Measurements from ENCODE around the gene OLFM1. TPM values are rescaled to one million over a fixed set of nuclear protein-coding genes. Genes with fewer than 3 reads are reported as not detected.

The OLFM1 gene
- total RNA-seq, 1 donor from 2014 or later: 5.5 TPM

DNA sequence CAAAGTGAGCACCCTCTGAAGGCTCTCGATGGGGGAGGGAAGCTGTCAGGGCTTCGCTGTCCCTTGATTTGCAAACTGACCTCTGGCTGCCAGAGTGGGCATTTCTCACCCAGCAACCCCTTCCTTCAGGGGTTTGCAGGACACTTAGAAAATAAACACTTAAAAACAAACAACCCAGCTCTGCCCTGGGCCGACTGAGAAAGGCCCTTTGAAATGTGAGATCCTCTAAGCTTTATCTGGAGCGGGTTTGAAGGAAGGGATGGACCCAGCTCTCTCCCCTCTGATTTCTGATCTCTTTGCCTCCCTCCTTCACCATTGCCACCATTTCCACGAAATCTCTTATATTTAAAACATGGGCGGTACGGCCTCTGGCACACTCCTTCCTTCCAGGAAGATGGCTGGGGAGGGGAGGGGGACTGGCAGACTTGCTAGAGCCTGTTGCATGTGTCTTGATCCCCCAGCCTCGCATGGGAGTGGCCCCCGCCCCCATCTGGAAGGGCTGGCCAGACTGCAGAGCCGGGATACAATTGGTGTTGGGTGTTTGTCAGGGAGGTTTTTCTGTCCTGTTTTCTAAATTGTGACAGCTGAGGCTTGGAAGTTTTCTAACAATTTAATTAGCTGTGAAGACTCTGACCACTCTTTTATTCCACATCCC is 20.2 kb downstream of the OLFM1 start:
- no peak for FAIRE-seq
- no peak for DNase-seq (ENCODE audit: low read depth)
- Histone ChIP-seq H2AFZ (ENCODE audit: low read depth, low read length) (no peak overlapping the region), H4K20me1 (ENCODE audit: insufficient read depth, low read length) (no peaks in the 10 kb centered on the region), H3K4me1 (ENCODE audit: insufficient read depth, low read length) (no peaks in the 10 kb centered on the region), H3K4me3 (ENCODE audit: insufficient read depth, low read depth, low read length) (no peak overlapping the region), H3K4me2 (ENCODE audit: low read length) (no peak overlapping the region), H3K9ac (ENCODE audit: low read length) (no peak overlapping the region), H3K27me3 (ENCODE audit: insufficient read depth, low read length) (no peaks in the 10 kb centered on the region), H3K36me3 (ENCODE audit: insufficient read depth, low read length) (no peaks in the 10 kb centered on the region), H3K9me3 (ENCODE audit: insufficient read depth, low read depth, low read length) (no peaks in the 10 kb centered on the region), H3K79me2 (ENCODE audit: insufficient read depth, low read length) (no peaks in the 10 kb centered on the region), H3K27ac (ENCODE audit: low read depth, low read length) (no peak overlapping the region)
- Mint-ChIP-seq H3K4me3 (ENCODE audit: unreplicated experiment) (no peak overlapping the region), H3K27ac (ENCODE audit: unreplicated experiment) (no peak overlapping the region), H3K36me3 (ENCODE audit: low read depth, unreplicated experiment) (no peaks in the 10 kb centered on the region), H3K9me3 (ENCODE audit: unreplicated experiment) (no peaks in the 10 kb centered on the region), H3K27me3 (ENCODE audit: low read depth, unreplicated experiment) (peaks cover 72% of the 10 kb centered on the region), H3K4me1 (ENCODE audit: low read depth, unreplicated experiment) (no peaks in the 10 kb centered on the region)
- TF ChIP-seq EZH2 (IDR thresholded peaks at IDR 0.05; ENCODE audit: insufficient read depth, low read length): no peak
- TF ChIP-seq, protein P1, sequence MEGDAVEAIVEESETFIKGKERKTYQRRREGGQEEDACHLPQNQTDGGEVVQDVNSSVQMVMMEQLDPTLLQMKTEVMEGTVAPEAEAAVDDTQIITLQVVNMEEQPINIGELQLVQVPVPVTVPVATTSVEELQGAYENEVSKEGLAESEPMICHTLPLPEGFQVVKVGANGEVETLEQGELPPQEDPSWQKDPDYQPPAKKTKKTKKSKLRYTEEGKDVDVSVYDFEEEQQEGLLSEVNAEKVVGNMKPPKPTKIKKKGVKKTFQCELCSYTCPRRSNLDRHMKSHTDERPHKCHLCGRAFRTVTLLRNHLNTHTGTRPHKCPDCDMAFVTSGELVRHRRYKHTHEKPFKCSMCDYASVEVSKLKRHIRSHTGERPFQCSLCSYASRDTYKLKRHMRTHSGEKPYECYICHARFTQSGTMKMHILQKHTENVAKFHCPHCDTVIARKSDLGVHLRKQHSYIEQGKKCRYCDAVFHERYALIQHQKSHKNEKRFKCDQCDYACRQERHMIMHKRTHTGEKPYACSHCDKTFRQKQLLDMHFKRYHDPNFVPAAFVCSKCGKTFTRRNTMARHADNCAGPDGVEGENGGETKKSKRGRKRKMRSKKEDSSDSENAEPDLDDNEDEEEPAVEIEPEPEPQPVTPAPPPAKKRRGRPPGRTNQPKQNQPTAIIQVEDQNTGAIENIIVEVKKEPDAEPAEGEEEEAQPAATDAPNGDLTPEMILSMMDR (IDR thresholded peaks at IDR 0.05; ENCODE audit: insufficient read depth, low read depth, low read length): no peak

DNA sequence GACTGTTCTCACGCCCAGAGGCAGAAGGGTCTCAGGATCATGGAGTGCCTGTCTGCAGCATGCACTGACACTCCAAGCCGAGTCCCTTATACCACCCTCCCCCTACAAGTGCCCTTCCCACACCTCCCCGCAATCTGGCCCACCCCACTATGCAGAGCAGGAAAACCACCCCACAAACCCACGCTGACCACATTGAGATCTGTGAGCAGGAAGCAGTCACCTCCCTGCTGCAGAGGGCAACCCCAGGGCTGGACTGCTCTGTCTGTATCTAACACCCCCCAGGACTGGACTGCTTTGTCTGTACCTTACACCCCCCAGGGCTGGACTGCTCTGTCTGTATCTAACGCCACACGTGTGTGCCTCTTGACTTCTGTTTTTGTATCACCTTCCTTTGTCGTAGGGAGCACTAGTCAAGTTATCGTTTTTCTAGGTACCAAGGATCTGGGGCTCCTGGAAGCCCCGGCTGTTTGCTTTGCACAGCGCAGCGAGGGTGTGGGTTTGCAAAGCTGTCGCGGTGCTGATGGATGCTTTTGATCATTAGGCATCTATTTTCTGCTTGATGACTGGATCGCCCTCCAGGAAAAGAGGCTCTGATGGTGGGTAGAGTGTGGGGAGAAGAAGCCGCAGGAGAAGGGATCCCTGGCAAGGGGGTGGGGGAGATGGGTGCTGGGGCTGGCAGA is 21.5 kb downstream of the OLFM1 start:
- Mint-ChIP-seq H3K9me3 (ENCODE audit: unreplicated experiment) (no peaks in the 10 kb centered on the region), H3K36me3 (ENCODE audit: low read depth, unreplicated experiment) (no peaks in the 10 kb centered on the region), H3K27ac (ENCODE audit: unreplicated experiment) (no peak overlapping the region), H3K4me1 (ENCODE audit: low read depth, unreplicated experiment) (no peaks in the 10 kb centered on the region), H3K4me3 (ENCODE audit: unreplicated experiment) (no peak overlapping the region), H3K27me3 (ENCODE audit: low read depth, unreplicated experiment) (peaks cover 64% of the 10 kb centered on the region)
- no peak for FAIRE-seq
- no peaks in the 10 kb centered on the region for H3K36me3 ChIP-seq (ENCODE audit: insufficient read depth, low read length)
- DNase-seq (ENCODE audit: low read depth): no peak
- no peaks in the 10 kb centered on the region for H3K4me1 ChIP-seq (ENCODE audit: insufficient read depth, low read length)
- H2AFZ ChIP-seq (ENCODE audit: low read depth, low read length): no peak overlapping the region
- no peak for TF ChIP-seq EZH2 (IDR thresholded peaks at IDR 0.05; ENCODE audit: insufficient read depth, low read length)
- TF ChIP-seq, protein P1 (IDR thresholded peaks at IDR 0.05; ENCODE audit: insufficient read depth, low read depth, low read length): no peak
- H3K9me3 ChIP-seq (ENCODE audit: insufficient read depth, low read depth, low read length): no peaks in the 10 kb centered on the region
- no peaks in the 10 kb centered on the region for H3K27me3 ChIP-seq (ENCODE audit: insufficient read depth, low read length)
- no peak overlapping the region for H3K4me3 ChIP-seq (ENCODE audit: insufficient read depth, low read depth, low read length)
- no peak overlapping the region for H3K27ac ChIP-seq (ENCODE audit: low read depth, low read length)
- H3K9ac ChIP-seq (ENCODE audit: low read length): no peak overlapping the region
- no peaks in the 10 kb centered on the region for H4K20me1 ChIP-seq (ENCODE audit: insufficient read depth, low read length)
- H3K79me2 ChIP-seq (ENCODE audit: insufficient read depth, low read length): no peaks in the 10 kb centered on the region
- no peak overlapping the region for H3K4me2 ChIP-seq (ENCODE audit: low read length)

DNA sequence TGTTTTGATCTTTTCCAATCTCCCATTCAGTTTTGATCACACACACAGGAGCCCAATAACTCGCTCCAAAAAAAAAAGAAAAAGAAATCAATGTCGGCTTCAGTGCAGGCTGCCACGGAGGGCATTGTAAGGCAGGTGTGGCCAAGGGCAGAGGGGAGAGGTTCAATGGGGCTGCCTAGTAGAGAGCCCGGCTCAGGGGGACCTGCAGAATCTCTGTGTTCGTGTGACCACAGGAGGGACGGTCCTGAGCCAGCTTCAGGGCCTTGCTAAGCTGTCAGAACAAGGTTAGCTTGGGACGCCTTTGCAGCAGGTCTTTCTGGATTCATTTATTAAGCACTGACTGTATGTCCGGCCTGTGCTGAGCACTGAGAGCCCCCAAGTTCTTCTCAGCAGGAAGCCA is 22.2 kb downstream of the OLFM1 start:
- TF ChIP-seq, protein P1 (IDR thresholded peaks at IDR 0.05; ENCODE audit: insufficient read depth, low read depth, low read length): no peak
- no peak for TF ChIP-seq EZH2 (IDR thresholded peaks at IDR 0.05; ENCODE audit: insufficient read depth, low read length)
- Mint-ChIP-seq H3K4me3 (ENCODE audit: unreplicated experiment) (no peak overlapping the region), H3K27ac (ENCODE audit: unreplicated experiment) (no peak overlapping the region), H3K9me3 (ENCODE audit: unreplicated experiment) (no peaks in the 10 kb centered on the region), H3K27me3 (ENCODE audit: low read depth, unreplicated experiment) (peaks cover 63% of the 10 kb centered on the region), H3K36me3 (ENCODE audit: low read depth, unreplicated experiment) (no peaks in the 10 kb centered on the region), H3K4me1 (ENCODE audit: low read depth, unreplicated experiment) (no peaks in the 10 kb centered on the region)
- Histone ChIP-seq H3K4me2 (ENCODE audit: low read length) (no peak overlapping the region), H3K79me2 (ENCODE audit: insufficient read depth, low read length) (no peaks in the 10 kb centered on the region), H3K9ac (ENCODE audit: low read length) (no peak overlapping the region), H4K20me1 (ENCODE audit: insufficient read depth, low read length) (no peaks in the 10 kb centered on the region), H3K9me3 (ENCODE audit: insufficient read depth, low read depth, low read length) (no peaks in the 10 kb centered on the region), H3K4me3 (ENCODE audit: insufficient read depth, low read depth, low read length) (no peak overlapping the region), H3K4me1 (ENCODE audit: insufficient read depth, low read length) (no peaks in the 10 kb centered on the region), H3K27me3 (ENCODE audit: insufficient read depth, low read length) (no peaks in the 10 kb centered on the region), H3K27ac (ENCODE audit: low read depth, low read length) (no peak overlapping the region), H3K36me3 (ENCODE audit: insufficient read depth, low read length) (no peaks in the 10 kb centered on the region), H2AFZ (ENCODE audit: low read depth, low read length) (no peak overlapping the region)
- FAIRE-seq (no peak), DNase-seq (ENCODE audit: low read depth) (no peak)

Data from astrocyte (in vitro differentiated cells and primary cell).